NCI-H82 (cell line): ENCODE results near the gene HS3ST3B1.

Experiments
- DNase-seq: peaks from one replicate; lab custom pipeline; 2025; lab: John Stamatoyannopoulos, UW

HS3ST3B1 gene

DNA sequence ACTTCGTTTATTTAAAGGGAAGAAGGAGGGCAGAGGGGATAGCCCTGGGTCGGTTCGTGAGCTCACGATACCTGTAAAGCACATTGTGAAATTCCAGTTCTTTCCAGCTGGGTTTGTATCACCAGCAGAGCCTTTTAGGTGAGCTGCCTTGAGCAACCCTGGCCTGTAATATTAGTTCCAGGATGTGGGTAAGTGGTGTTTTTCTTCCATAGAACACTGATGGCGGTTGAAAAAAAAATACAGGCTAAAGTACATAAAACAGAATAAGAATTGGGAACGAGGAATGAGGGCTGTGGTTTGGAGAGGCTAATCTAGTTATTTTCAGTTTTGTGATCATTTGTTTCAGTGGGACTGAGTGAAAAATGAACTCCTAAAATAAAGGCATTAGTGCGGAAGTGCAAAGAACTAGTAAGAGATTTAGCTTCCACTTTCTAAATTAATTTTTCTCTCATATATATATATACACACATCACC, 20.6 kb downstream of the HS3ST3B1 start:
- DNase-seq, result no peak

DNA sequence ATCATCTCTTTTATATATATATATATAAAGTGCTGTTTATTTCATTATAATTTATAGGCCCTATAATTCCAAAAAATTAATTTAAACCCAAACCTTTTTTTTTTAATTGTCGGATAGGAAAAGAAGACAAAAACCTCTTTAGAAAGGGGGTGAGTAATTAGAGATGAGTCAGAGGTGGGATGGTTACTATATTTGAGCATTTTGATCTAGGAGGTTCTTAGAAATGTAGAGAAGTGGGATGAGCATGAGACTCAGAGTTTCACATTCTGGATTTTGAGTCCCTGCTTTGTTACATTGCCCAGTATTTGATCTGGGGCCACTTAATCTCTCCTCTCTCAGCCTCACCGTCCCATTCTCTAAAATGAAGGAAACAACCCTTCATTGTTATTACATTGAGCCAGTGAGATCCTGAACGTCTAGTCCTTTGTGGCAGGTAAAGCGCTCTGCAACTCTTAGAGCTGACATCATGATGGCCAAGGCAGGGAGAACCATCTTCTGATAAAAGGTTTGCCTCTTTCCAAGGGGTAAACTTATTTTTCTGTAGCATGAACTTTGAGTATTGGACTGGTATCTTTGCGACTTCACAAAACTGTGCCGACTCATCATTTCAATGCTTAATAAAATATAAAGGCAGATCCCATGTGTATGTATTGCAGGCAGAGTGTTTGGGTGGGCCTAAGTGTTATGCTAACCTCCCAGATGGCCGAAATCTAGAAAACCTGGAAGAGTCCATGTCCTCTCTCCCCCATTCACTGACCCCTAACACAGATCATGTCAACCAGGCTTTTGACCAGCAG, 21.3 kb downstream of the HS3ST3B1 start:
- DNase-seq, result no peak

DNA sequence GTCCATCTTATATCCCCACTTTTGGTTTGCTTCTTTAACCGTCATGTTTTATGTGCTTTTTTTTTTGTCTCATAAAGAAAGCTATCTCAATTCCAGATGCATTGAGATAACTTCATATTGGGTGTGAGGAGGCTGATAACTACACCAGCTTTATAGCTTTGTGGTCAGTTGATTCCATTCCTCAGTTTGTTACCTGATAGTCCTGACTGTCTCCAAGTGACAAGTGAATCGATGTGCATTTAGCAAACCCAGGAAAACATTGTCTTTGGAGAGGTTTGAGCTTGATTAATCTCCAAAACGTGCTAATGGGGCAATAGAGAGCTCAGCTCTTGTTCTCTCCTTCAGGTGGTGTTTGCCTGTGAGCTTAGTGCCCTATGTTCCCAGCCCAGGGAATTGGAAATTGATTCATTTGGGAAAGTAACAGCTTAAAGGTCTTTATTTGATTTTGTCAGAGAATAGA, 22.7 kb downstream of the HS3ST3B1 start:
- peak; percentile 54 for DNase-seq

DNA sequence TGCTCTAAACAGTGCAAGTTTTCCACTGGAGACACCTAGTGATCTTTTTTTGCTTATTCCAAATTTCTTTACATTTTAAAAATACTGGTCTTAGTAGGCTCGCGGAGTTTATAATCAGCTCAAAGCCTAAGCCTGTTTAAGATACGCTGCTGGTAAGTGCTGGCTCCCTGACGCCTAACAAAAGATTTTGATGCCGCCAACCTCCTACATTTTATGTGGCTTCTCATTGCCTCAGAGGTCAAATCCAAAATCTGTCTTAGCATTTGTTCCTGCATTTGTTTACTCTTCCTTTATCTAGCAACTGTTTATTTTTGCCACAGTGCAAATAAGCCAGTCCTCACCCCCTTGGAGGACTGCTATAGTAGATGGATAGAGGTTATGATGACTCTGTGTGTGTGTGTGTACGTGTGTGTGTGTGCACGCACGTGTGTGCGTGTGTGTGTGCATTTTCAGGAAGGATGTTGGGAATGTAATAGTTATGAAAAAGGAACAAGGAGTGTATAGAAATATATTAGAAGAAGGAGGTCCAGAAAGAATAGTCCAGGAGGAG, 24.8 kb downstream of the HS3ST3B1 start:
- DNase-seq, result peak; percentile 78

DNA sequence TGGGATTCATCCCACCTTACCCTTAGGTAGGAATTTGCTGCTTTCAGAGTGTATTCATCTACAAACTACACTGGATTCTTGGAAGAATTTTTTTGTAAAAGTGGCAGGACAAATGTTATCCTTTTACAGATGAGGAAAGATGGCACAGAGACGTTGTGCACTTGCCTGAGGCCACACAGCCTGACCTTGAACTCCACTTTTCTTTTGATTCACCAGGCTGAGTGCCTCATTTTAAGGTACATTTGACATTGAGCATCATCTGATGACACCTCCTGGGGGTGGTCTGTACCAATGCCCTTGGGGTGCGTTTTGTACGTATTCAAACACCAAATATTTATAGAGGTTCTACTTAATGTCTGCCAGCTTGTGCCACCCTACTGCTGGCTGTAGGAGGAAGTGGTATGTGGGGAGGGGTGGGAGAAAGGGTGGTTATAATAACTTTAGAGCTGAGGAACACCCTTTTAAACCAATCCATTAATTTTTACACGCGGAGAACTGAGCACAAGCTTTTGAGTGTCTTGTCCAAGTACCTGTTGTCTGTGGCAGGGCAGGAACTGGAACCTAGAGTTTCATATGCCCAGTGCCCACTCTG, 29.1 kb downstream of the HS3ST3B1 start:
- no peak for DNase-seq

DNA sequence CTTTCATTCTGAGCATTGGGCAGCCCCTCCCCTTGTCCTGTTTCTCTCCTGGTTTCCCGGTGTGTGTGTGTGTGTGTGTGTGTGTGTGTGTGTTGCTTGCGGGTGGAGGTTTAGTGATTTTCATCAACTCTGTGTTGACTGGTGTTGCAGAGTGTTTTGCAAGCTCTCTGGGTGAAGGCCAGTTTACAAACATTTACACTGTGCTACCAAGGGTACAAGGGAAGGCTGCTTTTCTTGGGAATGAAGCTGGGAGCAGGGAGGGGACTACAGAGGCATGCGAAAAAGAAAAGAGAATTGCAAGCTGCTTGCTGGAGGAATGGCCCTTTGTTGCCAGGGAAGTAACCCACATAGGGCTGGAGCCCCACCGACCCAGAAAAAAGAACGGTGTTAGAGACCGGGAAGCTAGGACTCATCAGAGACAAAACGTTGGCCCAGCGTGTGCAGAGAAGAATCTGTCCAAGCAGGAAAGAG, 29.6 kb downstream of the HS3ST3B1 start:
- no peak for DNase-seq

DNA sequence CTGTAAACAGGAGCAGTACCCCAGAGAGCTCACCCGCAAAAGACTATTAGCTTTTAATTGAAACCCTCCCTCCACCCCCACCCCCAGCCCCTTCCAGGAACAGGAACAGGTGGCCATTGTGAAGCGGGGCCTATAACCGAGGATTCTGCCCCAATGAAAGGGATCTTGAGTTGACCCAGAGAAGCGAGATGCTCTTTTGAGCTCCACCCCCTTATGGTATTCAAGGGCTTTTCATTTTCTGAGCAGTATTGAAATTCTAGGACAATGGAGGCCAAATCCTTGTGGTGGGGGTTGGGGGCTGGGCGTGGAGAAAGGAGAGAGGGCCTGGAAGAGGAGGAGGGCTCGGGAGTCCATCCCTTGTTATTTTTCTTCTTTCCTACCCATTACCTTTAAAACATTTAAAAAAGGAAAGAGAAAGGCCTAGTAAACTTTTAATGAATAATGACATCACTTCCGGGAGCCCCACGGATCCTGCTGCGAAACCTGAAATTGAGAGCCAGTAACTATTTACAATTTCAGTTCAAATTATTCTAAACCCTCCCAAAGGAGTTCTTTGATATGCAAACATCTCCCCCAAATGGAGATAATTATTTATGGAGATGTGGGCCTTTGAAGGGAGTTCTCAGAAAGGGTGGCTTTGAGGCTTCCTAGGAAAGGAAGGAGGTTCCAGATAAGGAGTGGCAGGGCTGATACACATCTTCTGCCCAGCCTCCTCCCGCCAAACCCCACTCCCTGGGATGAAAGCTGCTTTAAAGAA, 30.5 kb downstream of the HS3ST3B1 start:
- peak; percentile 19 for DNase-seq

DNA sequence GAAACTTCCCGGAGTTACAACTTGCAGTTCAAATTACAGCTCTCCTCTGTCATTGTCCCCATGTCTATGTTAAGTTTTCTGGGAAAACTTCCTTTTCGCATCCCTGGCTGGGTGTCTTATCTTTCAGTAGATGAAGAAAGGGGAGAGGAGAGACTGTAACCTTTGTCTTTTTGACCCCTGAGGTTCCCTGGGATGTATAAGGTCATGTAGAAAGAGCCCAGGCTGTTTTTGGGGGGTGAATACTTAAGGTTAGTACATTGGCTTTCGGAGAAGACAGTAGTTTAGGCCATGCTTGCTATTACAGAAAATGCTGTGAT, 31.1 kb downstream of the HS3ST3B1 start:
- no peak for DNase-seq

DNA sequence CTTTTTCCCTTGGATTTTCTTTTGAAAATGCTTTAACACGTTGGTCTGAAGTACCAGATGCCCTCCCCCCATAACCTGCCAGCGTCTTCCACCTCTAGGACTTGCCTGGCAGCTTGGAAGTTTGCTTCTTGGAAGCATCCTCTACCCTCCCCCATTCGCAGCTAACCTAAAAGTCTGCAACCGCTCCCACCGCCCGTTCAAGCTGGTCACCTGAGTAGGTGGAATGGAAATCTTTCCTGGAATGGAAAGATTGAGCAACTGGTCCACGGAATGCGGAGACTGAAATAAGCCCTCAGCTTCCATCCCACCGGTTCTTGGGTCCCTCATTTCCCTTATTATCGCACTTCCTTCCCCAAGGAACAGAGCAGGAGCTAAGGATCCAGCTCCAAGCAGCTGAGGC, 31.4 kb downstream of the HS3ST3B1 start:
- DNase-seq, result no peak

DNA sequence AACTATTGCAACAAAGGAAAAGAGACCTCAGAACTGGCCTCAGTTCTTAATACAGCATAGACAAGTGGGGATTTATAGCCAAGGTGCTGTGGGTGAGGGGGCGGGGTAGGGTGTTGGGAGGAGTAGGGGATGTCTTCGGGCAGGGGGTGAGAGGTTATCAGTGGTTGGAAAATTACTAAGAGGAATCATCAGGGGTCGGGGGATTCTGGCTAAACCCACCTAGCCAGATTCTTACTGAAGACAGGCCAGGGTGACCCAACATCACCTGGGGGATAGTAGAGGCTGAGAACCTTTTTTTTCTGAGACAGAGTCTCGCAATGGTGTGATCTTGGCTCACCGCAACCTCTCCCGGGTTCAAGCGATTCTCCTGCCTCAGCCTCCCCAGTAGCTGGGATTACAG, 32.6 kb downstream of the HS3ST3B1 start:
- DNase-seq, result no peak

DNA sequence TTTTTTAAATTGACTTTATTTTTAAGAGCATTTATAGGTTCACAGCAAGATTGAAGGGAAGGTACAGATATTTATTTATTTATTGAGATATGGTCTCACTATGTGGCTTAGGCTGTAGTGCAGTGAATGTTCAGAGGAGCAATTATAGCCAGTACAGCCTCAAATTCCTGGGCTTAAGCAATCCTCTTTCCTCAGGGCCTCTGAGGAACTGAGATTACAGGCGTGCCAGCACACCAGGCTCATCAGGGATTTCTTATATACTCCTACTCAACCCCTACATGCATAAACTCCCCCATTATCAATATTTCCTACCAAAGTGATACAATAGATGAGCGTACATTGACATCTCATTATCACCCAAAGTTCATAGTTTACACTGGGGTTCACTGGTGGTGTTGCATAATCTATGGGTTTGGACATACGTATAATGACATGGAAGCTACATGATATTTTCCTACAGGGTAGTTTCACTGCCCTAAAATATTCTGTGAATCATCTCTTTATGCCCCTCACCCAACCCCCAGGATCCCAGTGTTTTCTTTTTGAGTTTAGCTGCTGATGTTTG, 33.5 kb downstream of the HS3ST3B1 start:
- no peak for DNase-seq

DNA sequence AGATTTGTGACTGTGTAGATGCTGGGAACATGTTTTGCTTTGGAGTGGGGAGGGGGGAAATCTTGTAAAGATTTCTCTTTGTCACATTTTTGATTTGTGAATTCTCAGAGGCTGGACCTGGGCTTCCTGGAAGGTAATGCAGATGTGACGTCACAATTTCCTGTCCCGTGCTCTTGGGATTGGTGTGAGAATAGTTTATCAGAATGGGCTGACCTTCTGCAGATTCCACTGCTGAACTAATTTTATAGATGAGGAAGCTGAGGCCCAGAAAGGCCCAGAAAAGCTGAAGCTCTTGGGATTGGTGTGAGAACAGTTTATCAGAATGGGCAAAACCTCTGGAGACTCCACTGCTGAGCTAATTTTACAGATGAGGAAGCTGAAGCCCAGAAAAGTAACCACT, 34.0 kb downstream of the HS3ST3B1 start:
- DNase-seq, result no peak

DNA sequence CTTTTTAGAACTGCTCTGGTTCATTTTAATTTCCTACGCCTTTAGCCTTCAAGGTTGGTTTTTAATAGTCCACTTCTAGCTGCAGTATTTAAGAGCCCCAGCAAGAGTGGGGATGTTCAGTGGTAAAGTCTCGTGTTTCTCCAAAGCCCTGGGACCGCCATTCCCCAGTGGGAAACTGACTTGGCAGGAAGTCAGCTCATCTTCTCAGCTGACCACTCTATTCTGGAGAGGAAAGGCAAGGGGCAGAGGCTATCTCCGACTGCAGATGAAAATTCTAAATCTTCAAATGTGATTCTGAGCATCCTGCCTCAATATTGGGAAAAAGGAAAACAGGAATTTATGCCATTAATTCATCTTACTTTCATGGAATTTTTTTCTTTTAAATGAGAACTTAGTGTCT, 35.5 kb downstream of the HS3ST3B1 start:
- no peak for DNase-seq

DNA sequence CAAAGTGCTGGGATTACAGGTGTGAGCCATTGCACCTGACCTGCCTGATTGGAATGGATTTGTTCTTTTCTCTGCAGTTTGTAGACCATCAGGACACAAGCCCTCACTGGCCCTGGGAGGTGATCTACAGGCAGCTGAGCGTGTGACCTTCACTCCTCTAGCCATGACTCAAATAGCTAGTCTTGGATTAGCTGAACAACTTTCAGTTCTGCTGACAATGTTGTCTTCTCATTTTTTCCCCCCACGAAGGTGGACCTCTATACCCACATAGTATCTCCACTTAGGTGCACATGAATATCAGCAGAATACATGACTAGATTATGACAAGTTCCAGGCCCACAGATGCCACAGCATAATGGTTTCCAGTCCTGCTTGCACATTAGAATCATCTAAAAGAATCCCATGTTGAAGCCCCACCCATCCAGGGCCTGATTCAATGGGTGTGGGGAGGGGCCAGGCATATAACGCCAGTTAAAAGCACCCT, 36.8 kb downstream of the HS3ST3B1 start:
- DNase-seq, result no peak

DNA sequence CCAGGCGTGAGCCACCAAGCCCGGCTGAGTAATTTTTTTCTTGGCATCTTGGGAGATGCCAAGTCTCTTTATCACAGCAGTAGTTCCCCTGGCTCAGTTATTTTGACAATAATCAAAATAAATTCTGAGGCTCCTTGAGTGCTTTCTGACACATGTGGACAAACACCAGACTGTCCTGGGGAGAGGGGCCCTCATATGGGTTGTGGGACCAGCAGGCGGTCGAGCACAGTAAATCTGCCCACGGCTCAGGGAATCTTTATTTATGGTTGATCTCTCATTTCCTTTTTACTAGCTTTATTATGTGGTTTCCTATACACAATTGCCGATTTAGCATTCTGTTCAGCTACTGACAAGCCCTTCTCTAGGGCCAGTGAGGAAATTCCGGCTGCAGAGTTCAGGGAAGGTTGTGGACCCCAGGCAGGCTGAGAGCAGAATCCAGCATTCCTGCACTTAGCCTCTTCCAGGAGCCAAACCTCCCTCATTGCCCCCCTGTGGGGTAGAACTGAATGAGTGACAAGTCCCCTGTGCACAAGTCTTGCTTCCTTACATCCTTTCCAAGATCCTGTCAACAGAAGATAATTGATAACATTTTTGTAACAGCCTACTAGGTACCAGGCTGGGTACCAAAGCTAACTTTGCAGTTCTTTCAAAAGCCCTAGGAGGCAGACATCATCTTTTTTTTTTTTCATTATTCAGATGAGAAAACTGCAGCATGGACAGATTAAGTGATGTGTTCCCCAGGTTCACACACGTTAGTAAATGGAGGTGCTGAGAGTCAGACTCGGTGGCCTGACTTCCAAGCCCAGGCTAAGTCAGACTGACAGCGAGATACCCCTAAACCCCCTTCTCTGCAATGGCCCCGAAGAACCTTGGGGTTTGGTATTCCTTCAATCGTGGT, 40.2 kb downstream of the HS3ST3B1 start:
- peak; percentile 72 for DNase-seq

DNA sequence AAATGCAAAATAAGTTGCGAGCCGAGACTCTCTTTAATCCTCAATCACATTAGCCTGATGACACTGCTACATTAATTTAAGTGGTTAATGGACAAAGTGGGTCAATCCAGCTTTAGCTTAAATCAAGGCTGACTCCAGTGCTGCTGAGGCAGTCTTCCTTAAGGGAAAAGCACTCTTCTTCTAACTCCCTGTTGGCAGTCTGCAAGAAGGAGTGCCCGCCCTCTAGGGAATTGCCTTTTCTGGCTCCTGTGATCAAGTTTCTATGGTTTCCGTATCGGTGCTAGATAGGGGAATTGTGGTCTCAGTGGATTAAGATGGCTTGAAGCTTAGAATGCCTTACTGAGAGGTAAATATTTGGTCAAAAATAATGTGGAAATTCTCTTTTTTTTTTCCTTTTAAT, 41.0 kb downstream of the HS3ST3B1 start:
- peak; percentile 99 for DNase-seq

DNA sequence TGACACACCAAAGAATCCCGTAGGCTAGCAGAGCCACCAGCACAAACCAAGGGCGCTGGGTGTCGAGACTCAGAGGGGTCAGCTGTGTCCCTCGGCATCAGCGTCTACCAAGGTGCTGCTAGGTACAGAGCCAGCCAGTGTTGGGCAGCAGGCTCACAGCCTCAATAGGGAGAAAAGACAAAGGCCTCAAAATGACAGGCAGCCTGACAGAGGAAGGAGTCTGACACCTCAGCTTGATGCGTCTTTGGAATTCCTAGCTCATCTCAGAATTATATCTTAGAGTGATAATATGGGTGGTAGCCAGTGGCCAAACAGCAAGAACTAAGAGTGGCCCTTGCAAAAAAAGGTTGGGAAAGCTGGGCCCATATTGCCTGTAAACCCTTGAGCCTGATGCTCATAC, 45.9 kb downstream of the HS3ST3B1 start:
- DNase-seq, result no peak

DNA sequence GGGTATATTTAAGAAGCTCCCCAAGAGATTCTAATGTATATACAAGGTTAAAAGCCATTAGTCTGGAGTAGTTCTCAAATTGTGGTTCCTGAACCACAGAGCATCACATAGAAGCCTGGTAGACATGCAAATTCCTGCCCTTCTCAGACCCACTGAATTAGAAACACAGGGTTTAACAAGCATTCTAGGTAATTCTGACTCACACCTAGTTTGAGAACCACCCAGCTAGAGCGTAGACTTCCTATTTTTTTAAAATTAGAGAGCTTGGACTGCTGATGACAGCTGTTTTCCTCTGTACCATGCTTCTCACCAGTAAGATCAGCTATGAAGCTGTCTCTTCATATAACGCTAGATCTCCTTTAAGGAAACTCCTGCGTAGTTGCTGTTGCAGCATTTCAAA, 50.6 kb downstream of the HS3ST3B1 start:
- DNase-seq, result no peak

DNA sequence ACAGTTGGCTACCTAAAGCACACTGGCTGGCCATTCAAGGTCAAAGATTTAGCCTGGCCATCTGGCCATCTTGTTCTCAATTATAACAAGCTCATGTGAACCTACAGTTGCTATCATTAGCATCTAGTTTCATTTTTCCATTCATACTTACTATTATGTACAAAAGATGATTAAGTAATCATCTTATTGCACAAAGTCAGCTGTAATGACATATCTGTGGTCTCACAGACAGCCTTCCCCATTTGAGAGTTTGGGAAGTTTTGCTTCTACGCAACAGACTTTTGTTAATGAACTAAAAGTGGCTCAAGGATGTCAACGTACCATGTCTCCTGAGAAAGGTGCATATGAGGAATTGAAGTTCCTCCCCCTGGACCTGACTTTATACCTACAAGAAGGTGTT, 51.3 kb downstream of the HS3ST3B1 start:
- peak; percentile 13 for DNase-seq

DNA sequence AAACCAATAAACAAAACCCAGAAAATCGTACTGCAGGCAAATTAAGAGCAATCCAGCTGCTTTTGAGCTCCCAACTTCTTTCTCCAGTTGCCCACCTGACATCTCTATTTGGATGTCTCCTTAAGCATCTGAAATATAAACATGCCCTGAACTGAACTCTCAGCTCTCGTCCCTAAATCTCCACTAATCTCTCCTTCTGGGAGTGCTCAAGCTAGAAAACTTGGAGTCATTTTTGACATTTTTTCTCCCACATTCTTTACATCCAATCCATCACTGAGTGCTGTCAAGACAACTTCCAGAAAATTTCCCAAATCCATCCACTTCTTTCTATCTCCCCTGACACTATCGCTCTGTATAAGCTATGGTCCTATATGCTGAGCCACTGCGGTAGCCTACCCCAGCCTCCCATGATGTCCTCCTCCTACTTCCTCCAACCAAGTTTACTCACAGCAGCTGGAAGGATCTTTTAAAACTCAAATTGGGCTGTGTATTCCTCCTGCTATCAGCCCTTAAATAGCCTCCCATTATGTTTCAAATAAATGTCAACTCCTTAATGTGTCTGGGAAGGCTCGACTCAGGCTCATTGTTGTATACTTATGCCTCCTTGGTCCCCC, 53.1 kb downstream of the HS3ST3B1 start:
- DNase-seq, result peak; percentile 60

DNA sequence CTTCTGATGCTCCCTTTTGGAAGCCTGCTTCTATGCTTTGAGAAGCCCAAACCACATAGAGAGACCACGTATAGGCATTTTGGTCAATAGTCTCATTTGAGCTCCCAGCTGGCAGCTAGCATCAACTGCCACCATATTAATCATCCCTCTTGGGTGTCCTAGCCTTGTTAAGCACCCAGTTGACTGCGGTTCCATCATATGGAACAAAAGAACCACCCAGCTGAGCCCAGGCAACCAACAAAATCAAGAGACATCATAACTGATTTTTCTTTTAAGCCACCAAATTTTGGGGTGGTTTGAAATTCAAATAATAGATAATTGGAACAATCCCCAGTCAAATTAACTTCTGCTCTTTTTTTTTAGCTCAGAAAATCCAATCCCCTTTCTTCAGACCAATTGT, 53.9 kb downstream of the HS3ST3B1 start:
- DNase-seq, result no peak
